Measurements from ENCODE around the gene EPHA4.

- no peak for TF ChIP-seq CTCF (IDR thresholded peaks at IDR 0.05)
- TF ChIP-seq EZH2 (IDR thresholded peaks at IDR 0.05; ENCODE audit: borderline replicate concordance, insufficient read depth, low read depth, low read length, poor library complexity, severe bottlenecking) = no peak
These were observed 117.5 kb downstream of the EPHA4 start for GRCh38 chr2:221454459-221455105.
